Measurements from ENCODE around the gene HOXA6. TPM values are rescaled to one million over a fixed set of nuclear protein-coding genes. Genes with fewer than 3 reads are reported as not detected.

Gene HOXA6
- total and polyA plus RNA-seq, 2 donors (not counting 1 experiment from before 2014, with no cell fraction given): 0.18 to 0.49 TPM

DNA sequence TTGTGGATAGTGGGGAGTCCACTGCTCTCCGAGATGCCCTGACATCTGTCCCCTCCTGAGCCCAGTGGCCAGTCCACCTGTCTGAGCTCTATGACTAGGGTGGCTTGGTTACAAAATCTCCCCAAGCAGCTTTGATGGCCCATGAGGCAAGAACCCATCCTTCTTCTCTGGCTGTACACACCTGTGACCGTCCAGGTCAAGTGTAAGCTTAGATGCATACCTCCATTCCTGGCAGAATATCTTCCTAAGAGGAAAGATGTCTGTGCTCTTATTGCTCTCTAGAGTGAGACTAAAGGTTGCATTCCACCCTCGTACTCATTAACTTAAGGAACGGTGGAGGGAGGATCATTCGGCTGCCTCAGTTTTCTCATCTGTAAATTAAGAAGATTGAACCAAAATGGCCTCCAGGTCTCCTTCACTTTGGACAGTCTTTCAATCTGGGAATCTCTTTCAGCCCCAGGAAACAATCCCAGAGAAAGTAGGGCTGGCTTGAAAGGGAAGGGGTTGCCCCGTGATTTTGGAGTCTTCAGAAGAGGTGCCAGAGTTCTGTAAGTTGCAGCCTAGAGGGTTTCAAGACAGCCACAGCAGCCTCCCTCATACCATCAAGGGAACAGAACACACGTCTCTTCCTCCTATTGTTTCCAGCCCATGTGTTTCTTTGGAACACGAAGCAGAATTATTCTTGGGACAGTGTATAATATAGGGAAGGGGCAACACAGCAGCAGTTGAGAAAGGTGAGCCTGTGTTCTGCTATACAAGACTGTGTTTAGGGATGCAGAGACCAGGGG lies 22.5 kb downstream of the HOXA6 start:
- H3K9ac ChIP-seq (ENCODE audit: low read length): no peak overlapping the region

More for the DNA sequence above, 22.5 kb downstream of the HOXA6 start:
- H3K27me3 ChIP-seq (replicated peaks in 1 of 4; ENCODE audit: control extremely low read depth in 1 of 4, control insufficient read depth in 3 of 4, insufficient read depth in 4 of 4, low read length in 3 of 4): peaks cover 0 to 4% (median 2%) of the 10 kb centered on the region in 4 experiments
- no peaks in the 10 kb centered on the region for H3K4me1 ChIP-seq (ENCODE audit: control insufficient read depth in 2 of 2, insufficient read depth in 2 of 2, low read length in 2 of 2)
- peaks cover 0 to 11% (median 0%) of the 10 kb centered on the region in 3 donors for H3K9me3 ChIP-seq (ENCODE audit: control extremely low read depth in 1 of 3, control insufficient read depth in 2 of 3, insufficient read depth in 1 of 3, low read length in 2 of 3)
- TF ChIP-seq, protein P1, sequence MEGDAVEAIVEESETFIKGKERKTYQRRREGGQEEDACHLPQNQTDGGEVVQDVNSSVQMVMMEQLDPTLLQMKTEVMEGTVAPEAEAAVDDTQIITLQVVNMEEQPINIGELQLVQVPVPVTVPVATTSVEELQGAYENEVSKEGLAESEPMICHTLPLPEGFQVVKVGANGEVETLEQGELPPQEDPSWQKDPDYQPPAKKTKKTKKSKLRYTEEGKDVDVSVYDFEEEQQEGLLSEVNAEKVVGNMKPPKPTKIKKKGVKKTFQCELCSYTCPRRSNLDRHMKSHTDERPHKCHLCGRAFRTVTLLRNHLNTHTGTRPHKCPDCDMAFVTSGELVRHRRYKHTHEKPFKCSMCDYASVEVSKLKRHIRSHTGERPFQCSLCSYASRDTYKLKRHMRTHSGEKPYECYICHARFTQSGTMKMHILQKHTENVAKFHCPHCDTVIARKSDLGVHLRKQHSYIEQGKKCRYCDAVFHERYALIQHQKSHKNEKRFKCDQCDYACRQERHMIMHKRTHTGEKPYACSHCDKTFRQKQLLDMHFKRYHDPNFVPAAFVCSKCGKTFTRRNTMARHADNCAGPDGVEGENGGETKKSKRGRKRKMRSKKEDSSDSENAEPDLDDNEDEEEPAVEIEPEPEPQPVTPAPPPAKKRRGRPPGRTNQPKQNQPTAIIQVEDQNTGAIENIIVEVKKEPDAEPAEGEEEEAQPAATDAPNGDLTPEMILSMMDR (IDR thresholded peaks at IDR 0.05): no peak
- TF ChIP-seq EZH2 (IDR thresholded peaks at IDR 0.05; ENCODE audit: borderline replicate concordance, insufficient read depth, low read depth, low read length, poor library complexity, severe bottlenecking): no peak
- Mint-ChIP-seq H3K9me3 (ENCODE audit: insufficient read depth) (peaks cover 2% of the 10 kb centered on the region), H3K27me3 (peaks cover 40% of the 10 kb centered on the region), H3K4me3 (no peak overlapping the region), H3K4me1 (no peaks in the 10 kb centered on the region), H3K27ac (no peak overlapping the region)
- no peaks in the 10 kb centered on the region for H3K36me3 ChIP-seq (replicated peaks in 1 of 2; ENCODE audit: control extremely low read depth in 1 of 2, control insufficient read depth in 1 of 2, extremely low read depth in 1 of 2, insufficient read depth in 2 of 2, low read length in 1 of 2)
- WGBS (ENCODE audit: insufficient coverage): 100% methylated on average over 5 of the region's 8 CpGs
- intact Hi-C loops (cut with micrococcal nuclease): no loop called here
- no peak overlapping the region for H3K27ac ChIP-seq (ENCODE audit: low read length in 2 of 2)
- no peaks in the 10 kb centered on the region for H4K20me1 ChIP-seq (ENCODE audit: control insufficient read depth, insufficient read depth, low read length, poor library complexity, severe bottlenecking)
- no peak overlapping the region for H3K4me3 ChIP-seq (ENCODE audit: control extremely low read depth in 1 of 5, extremely low read depth in 1 of 5, insufficient read depth in 1 of 5, low read depth in 2 of 5, low read length in 4 of 5)
- ATAC-seq (ENCODE audit: low read depth) (no peak), DNase-seq (no peak)
- no peak overlapping the region for H2AFZ ChIP-seq (ENCODE audit: insufficient read depth, low read depth, low read length, poor library complexity, severe bottlenecking)
- POLR2A ChIA-PET: no interaction called here
- H3K4me2 ChIP-seq (replicated peaks; ENCODE audit: low read depth, low read length, poor library complexity, severe bottlenecking): no peak overlapping the region
- no peaks in the 10 kb centered on the region for H3K79me2 ChIP-seq (ENCODE audit: control insufficient read depth, insufficient read depth, low read length)
- CTCF ChIA-PET: interaction anchor here (1.1 kb wide), 1 partner anchor 9 kb away, joined by 4 read pairs; no protein-coding TSS in a partner anchor

Measured in B cell (primary cell).